Measurements from ENCODE around the gene TCAP.

Gene TCAP

GRCh38 chr17:39658760-39659159, 6.4 kb upstream of the TCAP start:
- DNase-seq (ENCODE audit: low read depth): no peak
- TF ChIP-seq CTCF (conservative IDR thresholded peaks at IDR 0.05; ENCODE audit: low read depth, low read length): no peak
- no peak overlapping the region for H3K4me3 ChIP-seq (ENCODE audit: low read length)

- no peak for DNase-seq (ENCODE audit: low read depth)
- H3K4me3 ChIP-seq (ENCODE audit: low read length): no peak overlapping the region
- TF ChIP-seq CTCF (conservative IDR thresholded peaks at IDR 0.05; ENCODE audit: low read depth, low read length): no peak
These were observed 5.7 kb upstream of the TCAP start for GRCh38 chr17:39659279-39660010.

GRCh38 chr17:39660011-39660360, 5.2 kb upstream of the TCAP start:
- TF ChIP-seq CTCF (conservative IDR thresholded peaks at IDR 0.05; ENCODE audit: low read depth, low read length): no peak
- no peak for DNase-seq (ENCODE audit: low read depth)
- no peak overlapping the region for H3K4me3 ChIP-seq (ENCODE audit: low read length)

GRCh38 chr17:39660397-39661385, 4.5 kb upstream of the TCAP start:
- DNase-seq (ENCODE audit: low read depth): no peak
- TF ChIP-seq CTCF (conservative IDR thresholded peaks at IDR 0.05; ENCODE audit: low read depth, low read length): no peak
- no peak overlapping the region for H3K4me3 ChIP-seq (ENCODE audit: low read length)

GRCh38 chr17:39661744-39662541, 3.2 kb upstream of the TCAP start:
- no peak for TF ChIP-seq CTCF (conservative IDR thresholded peaks at IDR 0.05; ENCODE audit: low read depth, low read length)
- no peak overlapping the region for H3K4me3 ChIP-seq (ENCODE audit: low read length)
- no peak for DNase-seq (ENCODE audit: low read depth)

- no peak overlapping the region for H3K4me3 ChIP-seq (ENCODE audit: low read length)
- TF ChIP-seq CTCF (conservative IDR thresholded peaks at IDR 0.05; ENCODE audit: low read depth, low read length): no peak
- no peak for DNase-seq (ENCODE audit: low read depth)
These were observed 2.4 kb upstream of the TCAP start for GRCh38 chr17:39662551-39663339.
